NK-92 (cell line): Measurements from ENCODE around the gene OXLD1.
"Not testable (repeated sequence)": the region's sequence is repeated elsewhere in the genome, so short reads cannot be mapped to it uniquely, and the experiment has no call there.

ENCODE experiments used
- DNase-seq: peaks from one replicate; lab custom pipeline; 2025; ENCODE audit not compliant: unreplicated experiment; lab: John Stamatoyannopoulos, UW

The OXLD1 gene

DNA sequence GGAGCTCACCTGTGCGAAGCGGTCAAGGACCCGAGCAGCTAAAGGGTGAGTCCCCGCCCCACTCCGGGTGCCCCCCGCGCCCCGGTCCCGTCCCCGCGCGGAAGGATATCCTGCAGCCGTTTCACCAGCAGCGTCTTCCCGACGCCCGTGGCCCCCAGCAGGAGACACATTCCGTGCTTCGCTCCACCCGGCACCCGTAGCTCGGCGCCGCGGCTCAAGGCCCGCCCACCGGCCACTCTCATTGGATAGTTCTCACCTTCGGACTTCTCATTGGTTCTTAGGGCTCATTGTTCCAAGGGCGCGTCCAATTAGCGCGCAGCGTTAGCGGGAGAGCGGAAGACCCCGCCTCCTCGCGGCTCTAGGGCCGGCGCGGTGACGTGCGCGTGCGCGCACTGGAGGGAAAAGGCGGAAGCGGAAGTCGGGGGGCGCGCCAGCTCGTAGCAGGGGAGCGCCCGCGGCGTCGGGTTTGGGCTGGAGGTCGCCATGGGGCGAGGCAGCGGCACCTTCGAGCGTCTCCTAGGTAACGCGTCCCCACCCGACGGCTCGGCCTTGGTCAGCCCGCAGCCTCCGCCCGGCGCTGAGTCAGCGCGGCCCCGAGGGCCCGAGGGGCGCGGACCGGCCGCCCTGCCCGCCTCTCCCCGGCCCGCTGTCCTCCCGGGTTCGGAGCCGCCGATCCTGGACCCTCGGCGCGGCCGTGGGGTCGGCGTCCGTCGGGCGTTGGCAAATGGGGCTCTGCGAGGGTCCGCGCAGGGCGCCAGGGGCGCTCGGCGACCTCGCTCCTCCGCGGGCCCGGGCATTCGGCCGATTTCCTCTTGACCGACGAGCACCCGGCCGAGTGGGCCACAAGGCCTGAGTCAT lies 17.4 kb upstream of the OXLD1 start, which contains the start of the genes ARL16 and HGS:
Gene ARL16, minus strand, starts transcription at position 214 of the 858 bp plus-strand sequence. Its CDS starts 44 bp downstream, at position 170.
Gene HGS, plus strand, starts transcription at position 428 of the 858 bp plus-strand sequence. Its CDS starts 56 bp downstream, at position 484.
- DNase-seq = peak; percentile 88

DNA sequence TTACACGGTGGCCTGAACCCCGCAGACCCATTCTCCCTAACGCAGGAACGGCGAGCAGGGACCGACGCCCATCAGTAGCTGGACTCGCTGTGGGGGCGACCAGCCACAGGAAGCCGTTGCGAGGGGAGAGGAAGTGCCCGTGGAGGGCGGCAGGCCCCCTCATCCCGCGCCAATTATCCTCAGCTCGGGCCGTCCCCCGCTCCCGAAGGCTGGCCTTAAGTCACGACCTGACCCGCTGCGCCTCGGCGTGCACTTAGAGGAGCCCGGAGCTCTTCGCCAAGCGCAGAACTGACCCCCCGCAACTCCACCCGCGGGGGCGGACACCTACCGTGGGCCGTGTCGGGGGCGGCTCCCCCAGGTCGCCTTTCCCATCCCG lies 16.8 kb upstream of the OXLD1 start:
- DNase-seq = no peak

- DNase-seq = no peak
These were observed 16.3 kb upstream of the OXLD1 start for GRCh38 chr17:81682565-81683207.

DNA sequence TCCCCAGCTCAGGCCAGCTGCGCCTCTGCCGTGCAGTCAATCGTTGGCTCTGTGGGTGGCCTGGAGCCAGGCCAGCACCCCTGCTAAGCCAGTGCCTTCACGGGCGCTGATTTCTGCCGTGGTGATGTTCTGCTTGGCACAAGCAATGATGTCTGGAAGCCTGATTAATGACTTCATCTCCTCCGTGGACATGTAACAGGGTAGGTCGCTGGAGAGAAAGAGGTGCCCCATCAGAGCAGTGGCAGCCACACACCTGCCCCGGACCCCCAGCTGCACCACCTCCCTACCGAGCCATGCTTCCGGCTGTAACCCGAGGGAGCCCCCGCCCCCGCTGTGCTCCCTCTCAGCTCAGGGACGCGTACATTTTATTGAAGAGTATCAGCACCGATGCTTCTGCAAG lies 15.3 kb upstream of the OXLD1 start:
- no peak for DNase-seq

- DNase-seq = no peak
These were observed 13.7 kb upstream of the OXLD1 start for GRCh38 chr17:81680150-81680549.

- DNase-seq = no peak
These were observed 10.5 kb upstream of the OXLD1 start for GRCh38 chr17:81676906-81677305.

- DNase-seq = not testable (repeated sequence)
These were observed 9.3 kb upstream of the OXLD1 start for GRCh38 chr17:81675515-81676221.

- no peak for DNase-seq
These were observed 7.3 kb upstream of the OXLD1 start for GRCh38 chr17:81673561-81674258.

- DNase-seq = no peak
These were observed 6.5 kb upstream of the OXLD1 start for GRCh38 chr17:81672954-81673353.

GRCh38 chr17:81672504-81672903 lies 6.1 kb upstream of the OXLD1 start:
- no peak for DNase-seq

GRCh38 chr17:81667754-81668153 lies 1.3 kb upstream of the OXLD1 start:
- DNase-seq = no peak

DNA sequence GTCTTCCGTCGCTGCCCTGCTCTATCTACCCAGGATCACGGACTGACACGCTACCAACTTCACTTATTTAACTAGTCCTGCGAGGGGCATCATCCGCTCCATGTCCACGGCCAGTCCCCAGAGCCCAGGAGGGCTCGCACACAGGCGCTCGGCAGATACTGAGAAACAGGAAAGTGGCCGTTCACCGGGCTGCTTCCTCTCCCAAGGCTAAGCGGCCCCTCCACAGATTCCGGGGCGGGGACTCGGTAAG lies 388 bp downstream of the OXLD1 start:
- no peak for DNase-seq

GRCh38 chr17:81665205-81666091 lies 957 bp downstream of the OXLD1 start:
- DNase-seq = no peak

GRCh38 chr17:81664051-81664470 lies 2.3 kb downstream of the OXLD1 start:
- DNase-seq = no peak

- no peak for DNase-seq
These were observed 4.4 kb downstream of the OXLD1 start for GRCh38 chr17:81662002-81662401.

- DNase-seq = no peak
These were observed 6.0 kb downstream of the OXLD1 start for GRCh38 chr17:81660441-81660840.

DNA sequence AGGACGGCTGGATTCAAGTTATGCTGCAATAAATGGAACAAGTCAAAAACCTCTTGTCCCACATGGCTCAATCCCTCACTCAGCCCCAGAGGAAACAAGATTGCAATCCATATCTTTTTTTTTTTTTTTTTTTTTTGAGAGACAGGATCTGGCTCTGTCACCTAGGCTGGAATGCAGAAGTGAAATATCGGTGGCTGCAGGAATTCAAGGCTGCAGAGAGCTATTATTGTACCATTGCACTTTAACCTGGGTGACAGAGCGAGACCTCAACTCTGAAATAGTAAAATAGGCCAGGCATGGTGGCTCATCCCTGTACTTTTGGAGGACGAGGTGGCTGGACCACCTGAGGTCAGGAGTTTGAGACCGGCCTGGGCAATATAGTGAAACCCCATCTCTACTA lies 7.4 kb downstream of the OXLD1 start:
- DNase-seq = no peak

DNA sequence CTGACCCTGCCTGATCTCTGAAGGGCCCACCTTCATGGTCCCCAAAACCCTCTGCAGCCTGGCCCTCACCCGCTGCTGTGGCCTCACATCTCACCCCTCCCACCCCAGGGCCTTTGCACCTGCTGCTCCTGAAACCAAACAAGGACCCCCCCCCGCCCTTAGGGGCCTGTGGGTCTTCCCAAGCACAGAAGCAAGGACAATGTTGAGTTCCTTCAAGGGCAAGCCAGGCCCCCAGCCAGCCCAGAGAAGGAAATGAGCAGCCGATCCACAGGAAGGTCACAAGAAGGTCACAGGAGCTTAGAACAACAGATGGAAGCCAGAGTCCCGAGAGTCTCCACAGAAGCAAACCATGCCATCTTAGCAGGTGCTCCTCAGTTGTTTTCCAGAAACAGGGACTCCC lies 9.6 kb downstream of the OXLD1 start:
- no peak for DNase-seq

GRCh38 chr17:81656118-81656743 lies 10.2 kb downstream of the OXLD1 start, which contains the start of gene PDE6G:
TSS of gene PDE6G (minus strand) at chr17:81656542. CDS start at chr17:81653305, 3,237 bp downstream.
- no peak for DNase-seq
